ENCODE measurements around the gene BUB1B.

Gene BUB1B

DNA sequence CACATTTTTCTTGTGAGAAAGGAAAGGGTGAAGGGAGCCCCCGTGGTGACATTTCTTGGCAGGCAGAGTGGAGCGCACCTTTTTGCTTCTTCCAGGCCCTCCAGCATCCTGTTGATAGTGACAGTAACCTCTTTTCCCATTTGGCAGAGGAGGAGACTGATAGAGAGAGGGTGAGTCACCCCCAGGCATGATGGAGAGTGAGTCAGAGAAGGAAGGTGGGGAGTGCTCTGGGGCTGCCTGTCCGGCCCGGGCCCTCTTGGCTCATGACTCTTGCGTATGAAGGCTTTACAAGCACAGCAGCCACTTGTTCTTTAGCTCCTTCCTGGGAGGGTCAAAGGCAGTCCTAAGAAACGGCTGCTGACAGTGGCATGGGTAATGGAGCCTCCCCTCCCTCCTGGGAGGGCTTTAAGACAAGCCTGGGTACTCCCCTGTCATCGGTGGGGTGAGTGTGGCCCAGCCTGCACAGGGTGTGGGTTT is 106.0 kb downstream of the BUB1B start:
- TF ChIP-seq, protein P1, sequence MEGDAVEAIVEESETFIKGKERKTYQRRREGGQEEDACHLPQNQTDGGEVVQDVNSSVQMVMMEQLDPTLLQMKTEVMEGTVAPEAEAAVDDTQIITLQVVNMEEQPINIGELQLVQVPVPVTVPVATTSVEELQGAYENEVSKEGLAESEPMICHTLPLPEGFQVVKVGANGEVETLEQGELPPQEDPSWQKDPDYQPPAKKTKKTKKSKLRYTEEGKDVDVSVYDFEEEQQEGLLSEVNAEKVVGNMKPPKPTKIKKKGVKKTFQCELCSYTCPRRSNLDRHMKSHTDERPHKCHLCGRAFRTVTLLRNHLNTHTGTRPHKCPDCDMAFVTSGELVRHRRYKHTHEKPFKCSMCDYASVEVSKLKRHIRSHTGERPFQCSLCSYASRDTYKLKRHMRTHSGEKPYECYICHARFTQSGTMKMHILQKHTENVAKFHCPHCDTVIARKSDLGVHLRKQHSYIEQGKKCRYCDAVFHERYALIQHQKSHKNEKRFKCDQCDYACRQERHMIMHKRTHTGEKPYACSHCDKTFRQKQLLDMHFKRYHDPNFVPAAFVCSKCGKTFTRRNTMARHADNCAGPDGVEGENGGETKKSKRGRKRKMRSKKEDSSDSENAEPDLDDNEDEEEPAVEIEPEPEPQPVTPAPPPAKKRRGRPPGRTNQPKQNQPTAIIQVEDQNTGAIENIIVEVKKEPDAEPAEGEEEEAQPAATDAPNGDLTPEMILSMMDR (IDR thresholded peaks at IDR 0.05; ENCODE audit: low read depth, low read length): no peak
- no peak overlapping the region for H3K4me3 ChIP-seq (replicated peaks in 1 of 2; ENCODE audit: low read depth in 2 of 2, low read length in 2 of 2)
- DNase-seq (ENCODE audit: low read depth in 2 of 2): peak; percentile 95 to 96

DNA sequence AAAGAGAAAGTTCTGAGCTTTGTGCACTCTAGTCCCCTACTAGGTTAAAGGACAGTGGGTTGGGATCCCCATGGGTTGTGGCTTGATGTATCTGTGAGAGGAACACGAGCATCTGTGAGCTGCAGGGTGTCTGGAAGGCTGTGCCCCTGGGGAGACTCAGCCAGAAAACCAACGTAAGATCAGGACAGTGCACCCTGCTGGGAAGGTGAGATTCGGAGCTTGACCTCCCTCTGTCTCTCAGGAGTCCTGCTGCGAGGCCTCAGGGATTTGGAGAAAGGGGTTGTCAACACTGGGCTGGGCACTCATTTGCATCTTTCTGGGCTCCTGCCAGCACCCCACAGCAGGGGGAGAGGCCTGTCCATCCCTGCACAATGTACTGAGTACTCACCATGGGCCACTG is 106.8 kb downstream of the BUB1B start:
- no peak overlapping the region for H3K4me3 ChIP-seq (replicated peaks in 1 of 2; ENCODE audit: low read depth in 2 of 2, low read length in 2 of 2)
- DNase-seq (ENCODE audit: low read depth in 2 of 2): no peak
- TF ChIP-seq, protein P1 (IDR thresholded peaks at IDR 0.05; ENCODE audit: low read depth, low read length): no peak

DNA sequence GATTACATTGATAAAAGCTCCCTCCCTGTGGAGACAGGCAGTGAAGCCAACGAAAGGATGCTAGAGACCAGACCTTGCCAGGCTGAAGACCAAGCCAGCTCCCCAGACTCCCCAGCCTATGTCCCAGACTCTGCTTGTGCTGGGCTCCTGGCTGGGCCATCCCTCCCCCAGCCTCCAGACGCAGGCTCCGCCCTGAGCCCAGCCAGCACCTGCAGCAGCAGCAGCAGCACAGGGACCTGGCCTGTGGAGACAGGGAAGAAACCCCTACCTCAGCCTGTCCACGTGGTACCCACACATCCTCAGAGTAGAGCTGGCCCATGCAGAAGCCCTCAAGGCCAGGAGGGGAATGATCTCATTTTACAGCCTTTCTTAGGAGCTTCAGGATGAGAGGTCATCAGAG is 108.7 kb downstream of the BUB1B start:
- no peak overlapping the region for H3K4me3 ChIP-seq (replicated peaks in 1 of 2; ENCODE audit: low read depth in 2 of 2, low read length in 2 of 2)
- TF ChIP-seq, protein P1 (IDR thresholded peaks at IDR 0.05; ENCODE audit: low read depth, low read length): no peak
- DNase-seq (ENCODE audit: low read depth in 2 of 2): no peak

DNA sequence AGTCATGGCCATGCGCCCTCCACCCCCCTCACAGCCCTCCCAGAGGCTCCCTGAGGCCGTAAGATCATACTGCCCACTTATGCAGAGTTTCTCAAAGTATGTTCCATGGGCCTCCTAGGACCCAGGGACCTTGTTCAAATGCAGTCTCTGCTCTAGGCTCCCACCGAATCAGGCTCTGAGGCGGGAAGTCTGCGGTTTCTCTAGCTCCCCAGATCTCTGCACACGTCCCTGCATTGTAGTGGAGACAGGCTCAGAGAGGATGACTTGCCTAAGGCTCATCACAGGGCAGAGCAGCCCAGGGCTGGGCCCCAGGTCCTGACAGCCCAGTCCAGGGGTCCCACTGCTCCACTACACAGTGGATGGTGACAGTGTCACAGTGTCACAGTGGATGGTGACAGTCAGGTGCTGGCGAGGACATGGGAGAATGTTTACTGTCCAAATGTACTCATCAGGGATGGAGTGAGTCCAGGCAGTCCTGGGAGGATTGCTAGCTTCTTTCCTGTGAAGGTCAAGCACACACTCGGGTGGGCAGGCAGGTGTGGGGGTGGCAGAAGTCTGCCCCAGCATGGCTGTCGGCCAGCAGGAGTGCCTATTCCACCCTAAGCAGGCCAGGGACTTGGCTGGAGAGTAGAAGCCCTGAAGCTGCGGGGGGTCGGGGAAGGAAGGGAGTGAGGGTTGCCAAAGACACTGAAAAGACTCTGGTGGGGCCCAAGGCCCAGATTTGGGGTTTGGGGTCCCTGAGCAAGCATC is 109.6 kb downstream of the BUB1B start:
- TF ChIP-seq, protein P1 (IDR thresholded peaks at IDR 0.05; ENCODE audit: low read depth, low read length): no peak
- H3K4me3 ChIP-seq (replicated peaks in 1 of 2; ENCODE audit: low read depth in 2 of 2, low read length in 2 of 2): no peak overlapping the region

More for the DNA sequence above, 109.6 kb downstream of the BUB1B start:
- no peak for DNase-seq (ENCODE audit: low read depth in 2 of 2)
